K562 (cell line): ENCODE results near the gene RALGAPB. TPM values are rescaled to one million over a fixed set of nuclear protein-coding genes. Genes with fewer than 3 reads are reported as not detected.

Experiments used
- ADNP ChIP-seq: fragments of 200-800 bp; sonication (Bioruptor generic); IDR thresholded peaks from 2 replicates; pipeline ENCODE4 v1.6.1; 2016; ENCODE audit warnings: missing genetic modification characterization, missing compliant biosample characterization
- ARID2 ChIP-seq: fragments of 450-650 bp; IDR thresholded peaks from 2 replicates; pipeline ENCODE4 v1.6.1; 2017; ENCODE audit warnings: antibody characterized with exemption, mild to moderate bottlenecking
- CHD1 ChIP-seq: fragments of 200-600 bp; sonication (generic); IDR thresholded peaks from one replicate; pipeline ENCODE4 v1.6.1; 2012; ENCODE audit warnings: mild to moderate bottlenecking, moderate library complexity, low read length, inconsistent platforms
- DDX20 ChIP-seq: fragments of 450-650 bp; IDR thresholded peaks from 2 replicates; pipeline ENCODE4 v1.6.1; 2016; ENCODE audit warnings: missing genetic modification characterization, low read depth, mild to moderate bottlenecking, missing compliant biosample characterization, moderate library complexity
- ERF ChIP-seq: fragments of 450-650 bp; formaldehyde crosslinking; IDR thresholded peaks from 2 replicates; pipeline ENCODE4 v1.4.0; 2020; ENCODE audit warnings: mild to moderate bottlenecking, mixed read lengths
- HDAC2 ChIP-seq: fragments of 450-650 bp; IDR thresholded peaks from 2 replicates; pipeline ENCODE4 v1.6.1; 2016; ENCODE audit warnings: mild to moderate bottlenecking
- HDGF ChIP-seq: fragments of 450-650 bp; IDR thresholded peaks from 2 replicates; pipeline ENCODE4 v1.6.1; 2016
- MBD2 ChIP-seq: sonication (generic); IDR thresholded peaks from 2 replicates; pipeline ENCODE4 v1.6.1; 2016; ENCODE audit warnings: low read depth, borderline replicate concordance
- MYNN ChIP-seq, 2 experiments: sonication (generic); formaldehyde crosslinking in 1 of 2; IDR thresholded peaks; 2 replicates each; pipeline versions ENCODE4 v1.5.0 to v1.6.1; 2016 to 2020; ENCODE audit warnings: antibody characterized with exemption in 1 of 2, missing genetic modification reagents in 1 of 2
- NCOR1 ChIP-seq: fragments of 450-650 bp; IDR thresholded peaks from 2 replicates; pipeline ENCODE4 v1.6.1; 2016; ENCODE audit warnings: mild to moderate bottlenecking, moderate library complexity
- NEUROD1 ChIP-seq: fragments of 150-350 bp; IDR thresholded peaks from 2 replicates; pipeline ENCODE4 v1.6.1; 2014; ENCODE audit warnings: borderline replicate concordance, low read length, low read depth; ENCODE audit not compliant: partially characterized antibody
- RBM25 ChIP-seq: fragments of 200-400 bp; formaldehyde crosslinking; IDR thresholded peaks from 2 replicates; pipeline ENCODE4 v1.6.1; 2018; ENCODE audit warnings: low read length, low read depth, moderate library complexity; ENCODE audit not compliant: severe bottlenecking
- SIRT6 ChIP-seq: IDR thresholded peaks from one replicate; pipeline ENCODE4 v1.6.1; 2012; ENCODE audit warnings: low read depth, mild to moderate bottlenecking, control low read depth, inconsistent platforms, low read length, moderate library complexity
- SRSF3 ChIP-seq: fragments of 200-400 bp; formaldehyde crosslinking; IDR thresholded peaks from 2 replicates; pipeline ENCODE4 v1.6.1; 2016; ENCODE audit warnings: mild to moderate bottlenecking, low read length, moderate library complexity; ENCODE audit not compliant: insufficient read depth
- TCF7 ChIP-seq: sonication (generic); IDR thresholded peaks from 2 replicates; pipeline ENCODE4 v1.6.1; 2016; ENCODE audit warnings: antibody characterized with exemption, borderline replicate concordance
- ZBED1 ChIP-seq: IDR thresholded peaks from 2 replicates; pipeline ENCODE4 v1.6.1; 2014
- ZFP30 ChIP-seq: fragments of 250-450 bp; sonication (Bioruptor Pico); IDR thresholded peaks from 2 replicates; pipeline ENCODE4 v1.8.0; 2022; ENCODE audit warnings: moderate library complexity, mild to moderate bottlenecking, inconsistent platforms, borderline replicate concordance
- ZNF124 ChIP-seq: sonication (generic); formaldehyde crosslinking; IDR thresholded peaks from 2 replicates; pipeline ENCODE4 v1.8.1; 2022; ENCODE audit warnings: missing genetic modification reagents
- polyA plus RNA-seq, 8 experiments: library from polyadenylated mRNA; depleted of rRNA in 4 of 8; stranded (reverse) in 5 of 8; unstranded in 3 of 8; fragments of >200 nt; fragmentation: Nextera tagmentation in 2 of 8; fragmentation: Illumina TruSeq in 1 of 8; extraction: Ambion mirVana in 2 of 8; extraction: Trizol in 1 of 8; gene quantifications; 2 replicates each; pipeline versions ENCODE4 v1.2.1 to v1.2.3, GENCODE V29; 2011 to 2014; ENCODE audit warnings: inconsistent platforms in 1 of 8, missing spikeins in 1 of 8
- total RNA-seq, 7 experiments: library from RNA; depleted of rRNA in 6 of 7; stranded (reverse); fragments of >200 nt in 6 of 7; fragmentation: Illumina TruSeq in 2 of 7; extraction: Trizol in 2 of 7; gene quantifications; 2 replicates each; pipeline versions ENCODE4 v1.2.1 to v1.2.3, GENCODE V29; 2011 to 2021; ENCODE audit warnings: low replicate concordance in 1 of 7
- TF ChIP-seq, protein P1 (sequence below): sonication (generic); formaldehyde crosslinking; IDR thresholded peaks from 2 replicates; pipeline ENCODE4 v1.8.1; 2023; ENCODE audit warnings: mild to moderate bottlenecking, missing genetic modification reagents
- TF ChIP-seq, protein P2 (sequence below), 2 experiments: IDR thresholded peaks in 1 of 2; conservative IDR thresholded peaks in 1 of 2; 2 replicates each; pipeline ENCODE4 v1.6.1; 2016; ENCODE audit warnings: low read depth in 2 of 2, mild to moderate bottlenecking in 1 of 2, missing compliant biosample characterization in 1 of 2, missing genetic modification characterization in 1 of 2, moderate library complexity in 1 of 2
- TF ChIP-seq, protein P3 (sequence below): sonication (generic); formaldehyde crosslinking; IDR thresholded peaks from 2 replicates; pipeline ENCODE4 v1.9.0; 2022; ENCODE audit warnings: mild to moderate bottlenecking, missing genetic modification reagents
- TF ChIP-seq, protein P4 (sequence below), 2 experiments: IDR thresholded peaks; 2 replicates each; pipeline ENCODE4 v1.6.1; 2011; ENCODE audit warnings: borderline replicate concordance in 1 of 2, control low read depth in 1 of 2, low read depth in 1 of 2, low read length in 1 of 2, mild to moderate bottlenecking in 1 of 2, mixed read lengths in 1 of 2, moderate library complexity in 1 of 2; ENCODE audit not compliant: insufficient read depth in 1 of 2, insufficient read length in 1 of 2, poor library complexity in 1 of 2, severe bottlenecking in 1 of 2; ENCODE audit errors: extremely low read depth in 1 of 2

The RALGAPB gene
- total and polyA plus RNA-seq, 9 of the 15 experiments (the other 6 are each of a cell fraction or from before 2014, with no cell fraction given): 4.3 to 25.6 (median 13.6) TPM

DNA sequence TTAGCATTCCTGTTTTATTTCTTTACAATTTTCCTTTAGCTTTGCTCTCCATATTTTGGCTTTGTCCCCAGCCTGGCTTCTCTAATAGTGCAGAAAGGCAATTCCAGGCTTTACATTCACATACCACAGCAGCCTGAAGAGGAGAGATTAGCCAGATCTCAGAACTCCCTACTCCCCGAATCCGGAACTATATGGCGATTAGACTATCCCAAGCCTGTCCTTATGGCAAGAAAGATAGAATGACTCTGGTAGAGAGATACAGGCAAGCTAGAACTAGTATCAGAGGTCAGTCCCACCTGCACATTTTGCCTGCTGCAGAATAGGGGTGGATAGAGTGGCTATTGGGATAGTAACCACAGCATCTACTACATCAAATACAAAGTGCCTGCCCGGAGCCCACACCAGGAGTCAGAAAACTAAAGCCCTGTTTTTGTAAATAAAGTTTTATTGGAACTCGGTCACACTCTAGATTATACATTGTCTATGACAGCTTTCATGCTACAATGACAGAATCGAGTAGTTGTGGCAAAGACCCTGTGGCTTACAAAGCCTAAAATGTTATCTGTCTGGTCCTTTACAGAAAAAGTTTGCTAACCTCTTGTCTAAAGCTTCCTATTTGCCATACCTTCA is 91.3 kb downstream of the RALGAPB start (continued):
- TF ChIP-seq RBM25: no peak
- TF ChIP-seq ZNF124 (CRISPR knock-in tag): no peak
- no peak for TF ChIP-seq SRSF3
- TF ChIP-seq MYNN (IDR thresholded peaks at IDR 0.05): no peak
- TF ChIP-seq MYNN (CRISPR knock-in tag; IDR thresholded peaks at IDR 0.05): no peak
- TF ChIP-seq HDAC2: peak; percentile 83
- TF ChIP-seq ZBED1: 0 out of 2 replicates have a peak, but pooled peaks have one; percentile 41
- TF ChIP-seq TCF7: no peak
- TF ChIP-seq DDX20 (tag): no peak
- TF ChIP-seq ZFP30 (CRISPR knock-in tag): no peak
- TF ChIP-seq HDGF: no peak
- TF ChIP-seq MBD2: 0 out of 2 replicates have a peak, but pooled peaks have one; percentile 30
- peak; percentile 12 for TF ChIP-seq NEUROD1
- no peak for TF ChIP-seq CHD1
- no peak for TF ChIP-seq ERF (CRISPR knock-in tag)
- TF ChIP-seq, protein P1, sequence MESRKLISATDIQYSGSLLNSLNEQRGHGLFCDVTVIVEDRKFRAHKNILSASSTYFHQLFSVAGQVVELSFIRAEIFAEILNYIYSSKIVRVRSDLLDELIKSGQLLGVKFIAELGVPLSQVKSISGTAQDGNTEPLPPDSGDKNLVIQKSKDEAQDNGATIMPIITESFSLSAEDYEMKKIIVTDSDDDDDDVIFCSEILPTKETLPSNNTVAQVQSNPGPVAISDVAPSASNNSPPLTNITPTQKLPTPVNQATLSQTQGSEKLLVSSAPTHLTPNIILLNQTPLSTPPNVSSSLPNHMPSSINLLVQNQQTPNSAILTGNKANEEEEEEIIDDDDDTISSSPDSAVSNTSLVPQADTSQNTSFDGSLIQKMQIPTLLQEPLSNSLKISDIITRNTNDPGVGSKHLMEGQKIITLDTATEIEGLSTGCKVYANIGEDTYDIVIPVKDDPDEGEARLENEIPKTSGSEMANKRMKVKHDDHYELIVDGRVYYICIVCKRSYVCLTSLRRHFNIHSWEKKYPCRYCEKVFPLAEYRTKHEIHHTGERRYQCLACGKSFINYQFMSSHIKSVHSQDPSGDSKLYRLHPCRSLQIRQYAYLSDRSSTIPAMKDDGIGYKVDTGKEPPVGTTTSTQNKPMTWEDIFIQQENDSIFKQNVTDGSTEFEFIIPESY (CRISPR knock-in tag): no peak
- TF ChIP-seq ARID2: no peak
- TF ChIP-seq, protein P2, sequence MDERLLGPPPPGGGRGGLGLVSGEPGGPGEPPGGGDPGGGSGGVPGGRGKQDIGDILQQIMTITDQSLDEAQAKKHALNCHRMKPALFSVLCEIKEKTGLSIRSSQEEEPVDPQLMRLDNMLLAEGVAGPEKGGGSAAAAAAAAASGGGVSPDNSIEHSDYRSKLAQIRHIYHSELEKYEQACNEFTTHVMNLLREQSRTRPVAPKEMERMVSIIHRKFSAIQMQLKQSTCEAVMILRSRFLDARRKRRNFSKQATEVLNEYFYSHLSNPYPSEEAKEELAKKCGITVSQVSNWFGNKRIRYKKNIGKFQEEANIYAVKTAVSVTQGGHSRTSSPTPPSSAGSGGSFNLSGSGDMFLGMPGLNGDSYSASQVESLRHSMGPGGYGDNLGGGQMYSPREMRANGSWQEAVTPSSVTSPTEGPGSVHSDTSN (CRISPR knock-in tag; IDR thresholded peaks at IDR 0.05; ENCODE audit: low read depth): no peak
- TF ChIP-seq, protein P2 (tag; conservative IDR thresholded peaks at IDR 0.05; ENCODE audit: low read depth): no peak
- TF ChIP-seq, protein P3, sequence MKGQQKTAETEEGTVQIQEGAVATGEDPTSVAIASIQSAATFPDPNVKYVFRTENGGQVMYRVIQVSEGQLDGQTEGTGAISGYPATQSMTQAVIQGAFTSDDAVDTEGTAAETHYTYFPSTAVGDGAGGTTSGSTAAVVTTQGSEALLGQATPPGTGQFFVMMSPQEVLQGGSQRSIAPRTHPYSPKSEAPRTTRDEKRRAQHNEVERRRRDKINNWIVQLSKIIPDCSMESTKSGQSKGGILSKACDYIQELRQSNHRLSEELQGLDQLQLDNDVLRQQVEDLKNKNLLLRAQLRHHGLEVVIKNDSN: no peak
- TF ChIP-seq, protein P4, sequence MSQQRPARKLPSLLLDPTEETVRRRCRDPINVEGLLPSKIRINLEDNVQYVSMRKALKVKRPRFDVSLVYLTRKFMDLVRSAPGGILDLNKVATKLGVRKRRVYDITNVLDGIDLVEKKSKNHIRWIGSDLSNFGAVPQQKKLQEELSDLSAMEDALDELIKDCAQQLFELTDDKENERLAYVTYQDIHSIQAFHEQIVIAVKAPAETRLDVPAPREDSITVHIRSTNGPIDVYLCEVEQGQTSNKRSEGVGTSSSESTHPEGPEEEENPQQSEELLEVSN (IDR thresholded peaks at IDR 0.05; ENCODE audit: borderline replicate concordance in 1 of 2, extremely low read depth in 1 of 2, insufficient read depth in 1 of 2, insufficient read length in 1 of 2, low read depth in 1 of 2, low read length in 1 of 2, poor library complexity in 1 of 2, severe bottlenecking in 1 of 2): no peak
- no peak for TF ChIP-seq ADNP (tag)
- no peak for TF ChIP-seq SIRT6
- peak; percentile 94 for TF ChIP-seq NCOR1
